Stimulated activated CD8-positive, alpha-beta memory T cell treated with anti-CD3 and anti-CD28 coated beads, Interleukin-4, amount 100 ng/mL, for 4 hours (primary cell): Measurements from ENCODE around the gene ZNF44.

Experiments
- DNase-seq, 2 donors: peaks; one replicate each; pipeline ENCODE4 v3.0.0-alpha.2; 2020; ENCODE audit warnings: low read depth in 2 of 2, low spot score in 1 of 2

Gene ZNF44

DNA sequence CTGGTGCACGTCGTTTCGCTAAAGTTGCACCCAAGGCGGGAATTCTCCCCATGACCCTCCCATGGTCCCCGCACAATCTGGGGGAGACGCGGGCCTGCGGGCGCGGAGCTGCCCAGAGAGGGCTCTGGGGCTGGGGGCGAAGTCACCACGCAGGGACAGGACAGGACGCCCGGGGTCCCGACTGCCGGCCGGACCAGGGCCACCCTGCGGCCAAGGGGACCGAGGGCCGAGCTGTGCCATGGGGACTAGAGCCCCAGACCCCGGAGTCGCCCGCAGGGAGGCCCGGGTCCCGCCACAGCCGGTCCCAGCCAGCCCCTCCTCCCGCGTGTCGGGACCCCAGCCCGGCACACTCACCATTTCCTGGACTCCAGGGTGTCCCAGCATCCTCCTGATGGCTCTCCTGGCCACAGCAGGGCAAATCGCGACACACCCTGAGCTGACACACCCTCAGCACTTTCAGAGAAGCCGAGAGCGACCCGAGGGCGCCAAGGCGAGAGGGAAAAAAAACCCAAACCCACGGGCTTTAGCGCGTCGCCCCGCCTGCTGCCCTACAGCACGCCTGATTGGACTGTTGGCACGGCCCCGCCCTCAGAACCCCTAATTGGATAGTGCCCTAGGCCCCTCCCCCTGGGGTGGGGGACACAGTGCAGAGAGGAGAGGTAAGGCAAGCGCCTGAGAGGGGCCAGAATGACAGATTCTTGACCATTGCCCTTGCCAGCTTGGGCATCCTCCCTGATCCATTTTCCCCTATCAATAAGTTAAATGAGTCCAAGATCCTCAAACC is 28.6 kb downstream of the ZNF44 start:
- no peak for DNase-seq

DNA sequence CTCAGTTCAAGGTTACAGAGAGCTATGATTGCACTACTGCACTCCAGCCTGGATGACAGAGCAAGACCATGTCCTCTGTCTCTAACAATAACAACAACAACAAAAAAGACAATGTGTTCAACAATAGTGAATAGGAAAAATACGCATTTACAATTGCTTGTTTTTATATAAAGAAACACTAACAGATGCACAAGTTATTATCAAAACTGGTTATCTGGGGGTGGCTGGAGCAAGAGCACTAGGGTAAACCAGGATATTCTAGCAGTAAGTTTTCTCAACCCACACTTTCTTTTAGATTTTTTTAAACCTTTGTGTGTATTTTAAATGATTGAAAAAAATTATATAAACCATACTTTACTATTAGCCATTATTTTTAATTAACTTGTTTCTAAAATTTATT is 33.1 kb downstream of the ZNF44 start:
- DNase-seq: no peak

DNA sequence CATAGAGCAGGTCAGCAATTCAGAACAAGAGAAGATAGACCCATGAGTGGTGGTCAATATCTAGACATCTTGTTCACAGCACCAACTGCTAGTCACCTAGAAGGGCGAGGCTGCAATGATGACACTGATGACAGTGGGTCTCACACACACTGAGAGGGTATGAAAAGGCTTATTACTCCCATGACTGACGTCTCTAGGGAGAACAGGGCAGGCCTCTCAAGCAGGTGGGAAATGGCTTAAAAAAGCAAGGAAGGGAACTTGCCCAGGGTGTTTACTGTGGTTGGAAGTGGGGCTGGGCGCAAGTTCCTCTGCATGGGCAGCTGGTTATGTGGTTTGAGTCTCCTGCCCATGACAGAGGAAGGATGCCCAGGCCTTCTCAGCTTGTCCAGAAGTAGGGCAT is 33.8 kb downstream of the ZNF44 start:
- DNase-seq: no peak

DNA sequence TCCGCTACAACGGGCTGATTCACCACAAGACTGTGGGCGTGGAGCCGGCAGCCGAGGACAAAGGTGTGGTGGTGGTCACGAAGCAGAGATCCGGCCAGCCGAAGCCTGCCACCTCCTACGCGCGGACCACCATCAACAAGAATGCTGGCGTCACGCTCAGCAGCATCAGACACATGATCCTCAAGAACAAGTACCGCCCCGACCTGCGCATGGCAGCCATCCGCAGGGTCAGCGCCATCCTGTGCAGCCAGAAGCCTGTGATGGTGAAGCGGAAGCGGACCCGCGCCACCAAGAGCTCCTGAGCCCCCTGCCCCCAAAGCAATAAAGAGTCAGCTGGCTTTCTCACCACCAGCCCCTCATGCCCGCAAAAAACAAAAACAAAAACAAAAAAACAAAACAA is 34.4 kb downstream of the ZNF44 start:
- no peak for DNase-seq

- no peak for DNase-seq
Measured at GRCh38 chr19:12255372-12255771, 39.3 kb downstream of the ZNF44 start.

- DNase-seq: no peak
Measured at GRCh38 chr19:12247644-12248222, 47.0 kb downstream of the ZNF44 start.

- no peak for DNase-seq
Measured at GRCh38 chr19:12244370-12244769, 50.3 kb downstream of the ZNF44 start.

GRCh38 chr19:12237143-12237839 is 57.4 kb downstream of the ZNF44 start:
- no peak for DNase-seq

DNA sequence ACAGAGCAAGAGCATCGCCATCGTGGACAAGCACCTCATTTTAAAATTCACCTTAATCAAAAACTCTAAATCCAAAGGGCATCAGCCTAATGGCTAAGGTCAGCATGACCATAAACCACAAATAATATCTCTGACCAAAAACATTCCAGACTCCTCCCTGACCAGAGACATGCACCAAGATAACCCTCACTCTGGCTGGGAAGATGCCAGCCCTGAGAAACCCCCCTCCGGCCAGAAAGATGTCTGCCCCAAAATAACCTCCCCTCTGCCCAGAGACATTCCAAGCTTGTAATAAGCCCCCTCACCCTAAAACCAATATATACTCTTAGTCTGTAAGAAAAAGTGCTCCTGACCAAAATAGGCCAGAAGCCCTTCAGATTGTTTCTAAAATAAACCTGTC is 61.7 kb downstream of the ZNF44 start:
- no peak for DNase-seq

DNA sequence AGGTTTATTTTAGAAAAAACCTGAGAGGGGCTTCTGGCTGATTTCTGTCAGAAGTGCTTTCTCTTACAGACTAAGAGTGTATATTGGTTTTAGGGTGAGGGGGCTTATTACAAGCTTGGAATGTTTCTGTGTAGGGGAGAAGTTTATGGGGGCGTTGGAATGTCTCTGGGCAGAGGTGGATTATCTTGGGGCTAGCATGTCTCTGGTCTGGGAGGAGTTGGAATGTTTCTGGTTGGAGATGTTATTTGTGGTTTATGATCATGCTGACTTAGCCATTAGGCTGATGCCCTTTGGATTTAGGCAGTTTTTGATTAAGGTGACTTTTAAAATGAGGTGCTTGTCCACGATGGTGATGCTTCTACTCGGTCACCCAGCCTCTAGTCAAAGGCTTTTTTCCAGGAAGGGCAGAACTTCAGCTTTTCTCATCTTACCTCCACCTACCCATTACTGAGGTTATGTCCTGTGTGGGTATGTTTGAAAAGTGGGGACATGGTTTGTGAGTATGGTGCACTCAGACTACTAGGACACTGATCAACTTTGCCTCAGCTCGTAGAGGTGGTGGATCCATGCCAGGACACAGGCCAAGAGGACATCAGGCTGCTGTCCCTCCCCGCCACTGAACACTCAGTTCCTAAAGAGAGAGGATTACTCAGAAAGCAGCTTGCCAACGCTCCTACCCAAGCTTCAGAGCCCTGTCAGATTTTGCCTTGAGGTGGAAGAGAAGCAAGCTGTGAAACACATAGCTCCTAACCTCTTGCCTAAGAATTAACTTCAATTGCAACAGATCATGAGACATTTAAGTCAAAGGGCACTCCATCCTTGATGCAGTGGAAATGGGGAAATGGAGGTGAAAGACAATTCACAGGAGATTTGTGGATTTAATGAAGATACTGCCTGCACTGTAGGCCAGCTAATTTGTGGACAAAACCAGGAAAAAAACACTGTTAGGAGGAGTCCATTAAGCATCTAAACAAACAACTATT is 63.6 kb downstream of the ZNF44 start:
- DNase-seq: no peak

DNA sequence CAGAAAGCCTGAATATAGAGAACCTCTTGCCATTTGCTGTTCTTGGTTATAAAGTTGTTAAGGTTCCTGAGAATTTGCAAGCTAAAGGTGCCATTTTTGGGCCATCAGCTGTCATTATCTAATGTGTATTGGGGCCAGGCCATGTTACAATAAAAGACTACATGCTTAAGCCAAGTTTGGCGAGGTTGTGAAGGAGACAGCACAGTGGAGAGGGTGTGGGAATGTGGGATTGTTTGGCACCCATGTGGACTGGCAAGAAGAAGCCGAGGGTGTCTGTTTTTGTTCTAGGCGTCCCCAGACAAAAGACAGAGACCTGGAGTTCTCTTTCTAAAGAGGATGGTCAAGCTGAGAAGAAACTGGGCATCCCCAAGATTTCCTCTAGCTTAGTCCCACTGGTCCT is 64.7 kb downstream of the ZNF44 start:
- no peak for DNase-seq

GRCh38 chr19:12224676-12225075 is 70.0 kb downstream of the ZNF44 start:
- DNase-seq: no peak

DNA sequence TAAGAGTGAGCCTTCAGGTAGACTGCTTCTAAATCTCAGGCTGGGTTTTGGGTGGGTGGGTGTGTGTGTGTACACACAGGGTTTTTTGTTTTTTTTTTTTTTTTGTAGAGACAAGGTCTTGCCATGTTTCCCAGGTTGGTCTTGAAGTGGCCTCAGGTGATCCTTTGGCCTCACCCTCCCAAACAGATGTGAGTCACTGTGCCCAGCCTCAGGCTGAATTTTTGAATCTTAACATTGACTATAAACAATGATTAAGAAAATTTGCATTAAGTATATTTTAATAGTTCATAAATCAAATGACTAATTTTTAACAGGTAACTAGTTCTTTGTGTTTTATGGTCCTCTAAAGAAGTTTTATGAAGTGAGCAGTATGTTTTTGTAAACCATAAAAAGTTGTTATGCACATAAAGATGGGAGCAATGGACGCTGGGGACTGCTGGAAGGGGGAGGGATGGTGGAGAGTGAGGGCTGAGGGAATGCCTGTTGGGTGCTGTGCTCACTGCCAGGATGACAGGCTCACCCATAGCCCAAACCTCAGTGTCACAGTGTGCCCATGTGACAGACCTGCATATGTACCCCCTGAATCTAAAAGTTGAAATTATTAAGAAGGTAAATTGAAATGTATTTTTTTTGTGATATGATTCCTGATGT is 71.6 kb downstream of the ZNF44 start:
- no peak for DNase-seq
